Measurements from ENCODE around the gene RRP1. TPM values are rescaled to one million over a fixed set of nuclear protein-coding genes. Genes with fewer than 3 reads are reported as not detected.

RRP1 gene
- total RNA-seq, 2 experiments from 2014 or later: 42.7 to 47.8 TPM

GRCh38 chr21:43762303-43763128, 26.9 kb upstream of the RRP1 start:
- Mint-ChIP-seq H3K9me3 (no peaks in the 10 kb centered on the region), H3K27ac (no peak overlapping the region), H3K27me3 (no peaks in the 10 kb centered on the region), H3K4me1 (ENCODE audit: low read depth) (no peaks in the 10 kb centered on the region), H3K4me3 (no peak overlapping the region), H3K36me3 (peaks cover 3% of the 10 kb centered on the region)
- intact Hi-C loops (cut with micrococcal nuclease): no loop called here
- ChIA-PET POLR2A (interaction anchor here (1.0 kb wide), 1 partner anchor 9 kb away, joined by 3 read pairs; no protein-coding TSS in a partner anchor), CTCF (no interaction called here)
- no peak for DNase-seq

DNA sequence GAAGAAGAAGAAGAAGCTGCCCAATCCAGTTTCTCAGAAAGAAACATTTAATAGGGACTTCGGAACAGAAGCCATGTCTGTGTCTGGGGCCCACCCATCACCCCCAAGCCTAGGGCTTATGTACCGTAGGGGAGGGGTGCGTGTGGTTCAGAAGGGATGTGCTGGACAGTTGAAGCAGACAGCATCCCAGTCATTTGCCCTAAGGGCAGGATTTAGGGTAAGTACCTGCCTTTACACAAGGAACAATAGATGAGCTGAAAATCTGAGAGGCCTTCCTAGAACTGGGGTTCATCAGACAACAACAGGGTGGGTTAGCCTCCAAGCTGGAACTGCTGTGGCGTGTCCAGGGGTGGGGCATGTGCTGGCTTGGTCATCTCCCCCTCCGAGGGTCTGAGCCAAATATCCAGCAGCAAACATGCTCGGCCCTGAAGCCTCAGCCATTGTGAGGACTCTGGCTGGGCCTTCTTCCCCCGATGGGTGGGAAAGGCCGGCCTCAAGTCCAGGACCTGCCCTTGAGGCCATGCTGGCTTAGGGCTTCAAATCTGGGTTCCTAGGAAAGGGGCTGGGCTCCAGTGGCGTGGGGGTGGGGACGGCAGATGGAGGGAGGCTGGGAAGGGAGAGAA, 25.4 kb upstream of the RRP1 start:
- intact Hi-C loops (cut with micrococcal nuclease): no loop called here
- POLR2A ChIA-PET: no interaction called here

DNA sequence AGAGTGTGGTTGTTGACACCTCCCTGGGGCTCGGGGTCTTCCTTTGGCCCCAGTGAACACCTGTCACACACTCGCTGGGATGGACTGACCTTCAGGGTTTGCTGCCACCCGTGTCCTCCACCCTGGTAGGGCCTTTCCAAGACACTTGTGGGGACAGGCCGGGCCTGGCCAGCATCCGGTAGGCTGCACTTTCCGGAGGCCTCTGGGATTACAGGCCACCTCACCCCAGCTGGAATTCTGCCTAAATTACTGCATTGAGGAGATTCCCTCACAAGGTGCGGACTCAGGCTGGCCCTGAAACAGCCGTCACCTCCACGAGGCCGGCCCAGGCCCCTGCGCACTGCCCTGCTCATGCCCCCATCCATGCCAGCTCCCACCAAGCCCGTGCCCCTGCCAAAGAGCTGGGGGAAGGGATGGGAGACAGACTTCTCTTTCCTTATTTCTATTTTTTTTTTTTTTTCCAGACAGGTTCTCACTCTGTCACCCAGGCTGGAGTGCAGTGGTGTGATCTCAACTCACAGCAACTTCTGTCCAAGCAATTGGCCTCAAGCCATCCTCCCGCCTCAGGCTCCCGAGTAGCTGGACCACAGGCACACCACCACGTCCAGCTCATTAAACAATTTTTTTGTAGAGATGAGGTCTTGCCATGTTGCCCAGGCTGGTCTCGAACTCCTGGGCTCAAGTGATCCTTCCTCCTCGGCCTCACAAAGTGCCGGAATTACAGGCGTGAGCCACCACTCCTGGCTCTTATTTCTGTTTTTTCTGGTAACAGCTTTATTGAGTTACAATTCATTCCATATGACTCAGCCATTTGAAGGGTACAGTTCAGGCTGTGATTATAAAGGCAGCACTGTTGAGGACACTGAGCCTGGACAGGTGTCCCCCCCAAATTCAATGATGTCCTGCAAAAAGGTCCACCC, 24.5 kb upstream of the RRP1 start:
- H3K27me3 Mint-ChIP-seq: no peaks in the 10 kb centered on the region

More for the DNA sequence above, 25.4 kb upstream of the RRP1 start:
- no peak for DNase-seq
- Mint-ChIP-seq H3K4me1 (ENCODE audit: low read depth) (no peaks in the 10 kb centered on the region), H3K27me3 (no peaks in the 10 kb centered on the region), H3K36me3 (peaks cover 3% of the 10 kb centered on the region), H3K27ac (no peak overlapping the region), H3K4me3 (no peak overlapping the region), H3K9me3 (no peaks in the 10 kb centered on the region)
- CTCF ChIA-PET: no interaction called here

DNA sequence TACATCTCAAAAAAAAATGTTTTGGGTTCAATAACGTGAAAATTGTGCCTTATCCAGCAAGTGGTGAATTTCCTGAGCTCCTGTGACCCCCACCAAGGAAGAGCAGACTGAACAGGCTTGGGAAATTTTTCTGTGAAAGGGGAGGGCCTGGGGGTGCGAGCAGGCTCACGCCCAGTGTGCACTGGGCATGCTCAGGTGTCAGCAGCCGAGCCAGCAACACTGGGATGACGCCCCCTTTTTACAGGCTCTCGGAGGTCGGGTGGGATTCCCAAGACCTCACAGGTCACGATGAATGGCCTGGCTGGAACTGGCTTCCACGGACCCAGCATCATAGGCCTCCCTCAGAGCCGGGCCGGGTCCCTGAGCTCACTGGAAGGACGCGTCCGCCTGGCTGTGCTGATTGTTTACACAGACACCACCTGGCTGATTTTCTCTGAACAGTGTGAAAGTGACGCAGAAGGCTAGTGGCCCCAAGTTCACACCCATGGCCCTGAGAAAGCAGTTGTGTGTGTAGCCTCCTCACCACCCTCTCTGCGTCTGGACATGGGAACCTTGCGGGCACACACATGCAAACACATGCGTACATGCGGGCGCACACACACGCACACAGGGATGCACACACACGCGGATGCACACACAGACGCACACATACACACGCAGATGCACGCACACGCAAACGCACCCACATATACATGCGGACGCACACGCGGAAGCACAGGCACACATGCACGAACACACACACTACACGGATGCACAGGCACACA, 22.5 kb upstream of the RRP1 start:
- POLR2A ChIA-PET: no interaction called here

More for the DNA sequence above, 24.5 kb upstream of the RRP1 start:
- DNase-seq: no peak
- ChIA-PET CTCF (no interaction called here), POLR2A (no interaction called here)
- no peak overlapping the region for H3K27ac Mint-ChIP-seq
- peaks cover 3% of the 10 kb centered on the region for H3K36me3 Mint-ChIP-seq
- no peak overlapping the region for H3K4me3 Mint-ChIP-seq
- H3K4me1 Mint-ChIP-seq (ENCODE audit: low read depth): no peaks in the 10 kb centered on the region
- H3K9me3 Mint-ChIP-seq: no peaks in the 10 kb centered on the region
- intact Hi-C loops (cut with micrococcal nuclease): no loop called here

GRCh38 chr21:43767498-43767983, 21.8 kb upstream of the RRP1 start:
- Mint-ChIP-seq H3K36me3 (peaks cover 3% of the 10 kb centered on the region), H3K9me3 (no peaks in the 10 kb centered on the region), H3K27me3 (no peaks in the 10 kb centered on the region), H3K4me1 (ENCODE audit: low read depth) (peaks cover 2% of the 10 kb centered on the region), H3K4me3 (no peak overlapping the region), H3K27ac (no peak overlapping the region)
- intact Hi-C loops (cut with micrococcal nuclease): no loop called here
- CTCF ChIA-PET: no interaction called here
- no peak for DNase-seq
- POLR2A ChIA-PET: no interaction called here

More for the DNA sequence above, 22.5 kb upstream of the RRP1 start:
- Mint-ChIP-seq H3K27me3 (no peaks in the 10 kb centered on the region), H3K4me3 (no peak overlapping the region), H3K4me1 (ENCODE audit: low read depth) (peaks cover 2% of the 10 kb centered on the region), H3K27ac (no peak overlapping the region), H3K9me3 (no peaks in the 10 kb centered on the region), H3K36me3 (peaks cover 3% of the 10 kb centered on the region)
- DNase-seq: no peak
- CTCF ChIA-PET: interaction anchor here (0.9 kb wide), 1 partner anchor 171 kb away, joined by 3 read pairs; no protein-coding TSS in a partner anchor
- intact Hi-C loops (cut with micrococcal nuclease): no loop called here

DNA sequence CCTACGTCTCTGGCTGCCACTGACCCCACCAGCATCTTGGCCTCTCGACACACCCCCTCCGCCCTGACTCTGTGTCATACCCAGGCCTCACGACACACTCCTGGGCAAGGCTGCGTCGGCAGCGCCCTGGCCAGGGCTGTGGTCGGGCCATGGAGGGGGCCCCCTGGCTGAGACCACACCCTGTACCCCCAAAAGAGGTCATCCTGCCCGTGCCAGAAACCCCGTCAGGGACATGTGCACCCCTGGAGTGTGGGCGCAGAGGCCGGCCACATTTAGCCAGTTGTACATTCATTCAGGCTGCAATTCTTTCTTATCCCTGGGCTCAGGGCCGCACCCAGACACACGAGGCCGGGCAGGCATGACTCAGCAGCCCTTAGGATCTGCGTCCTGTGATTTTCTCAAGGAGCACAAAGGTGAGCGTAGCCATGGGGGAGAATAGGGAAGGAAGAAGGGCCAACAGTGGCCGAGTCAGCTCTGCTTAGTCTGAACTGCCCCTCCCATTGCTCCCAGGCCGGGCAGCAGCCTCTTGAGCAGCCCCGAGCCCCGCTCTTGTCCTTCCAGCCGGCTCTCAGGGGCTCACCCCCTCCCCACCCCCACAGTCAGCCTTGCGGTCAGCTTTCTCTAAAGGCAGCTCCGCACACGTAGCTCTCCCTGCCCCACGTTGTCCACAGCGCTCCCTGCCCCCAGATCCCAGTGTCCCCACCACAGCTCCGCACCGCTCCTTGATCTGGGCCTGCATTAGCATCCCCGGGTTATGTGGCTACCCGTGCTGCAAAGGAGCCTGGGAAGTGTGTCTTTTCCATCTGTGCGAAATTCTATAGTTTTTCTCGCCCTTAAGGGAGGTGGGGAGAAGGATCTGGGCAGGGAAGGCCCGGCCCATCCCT, 21.2 kb upstream of the RRP1 start:
- Mint-ChIP-seq H3K36me3 (peaks cover 5% of the 10 kb centered on the region), H3K27me3 (no peaks in the 10 kb centered on the region), H3K4me3 (no peak overlapping the region), H3K4me1 (ENCODE audit: low read depth) (peaks cover 2% of the 10 kb centered on the region), H3K27ac (no peak overlapping the region), H3K9me3 (no peaks in the 10 kb centered on the region)
- DNase-seq: no peak
- ChIA-PET POLR2A (no interaction called here), CTCF (interaction anchor here (1.0 kb wide), 1 partner anchor 43 kb away, joined by 3 read pairs; no protein-coding TSS in a partner anchor)
- intact Hi-C loops (cut with micrococcal nuclease): no loop called here

DNA sequence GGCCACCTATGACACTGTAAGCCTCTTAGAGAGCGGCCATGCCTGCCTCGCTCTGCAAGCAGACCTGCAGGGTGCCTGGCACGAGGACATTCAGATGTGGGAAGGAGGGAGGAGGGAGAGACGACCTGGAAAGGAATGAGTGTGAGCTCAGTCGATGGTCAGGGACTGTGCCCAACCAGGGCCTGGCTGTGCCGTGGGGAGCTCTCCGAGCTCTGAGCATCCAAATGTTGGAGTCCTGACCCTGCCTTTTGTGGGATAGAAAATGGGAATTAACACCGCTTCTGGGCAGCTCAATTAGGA, 20.6 kb upstream of the RRP1 start:
- Mint-ChIP-seq H3K9me3 (no peaks in the 10 kb centered on the region), H3K4me3 (no peak overlapping the region), H3K27ac (no peak overlapping the region), H3K27me3 (no peaks in the 10 kb centered on the region), H3K4me1 (ENCODE audit: low read depth) (peaks cover 2% of the 10 kb centered on the region), H3K36me3 (peaks cover 9% of the 10 kb centered on the region)
- intact Hi-C loops (cut with micrococcal nuclease): no loop called here
- CTCF ChIA-PET: interaction anchor here (1.0 kb wide), 1 partner anchor 42 kb away, joined by 3 read pairs; no protein-coding TSS in a partner anchor
- DNase-seq: no peak
- POLR2A ChIA-PET: no interaction called here

DNA sequence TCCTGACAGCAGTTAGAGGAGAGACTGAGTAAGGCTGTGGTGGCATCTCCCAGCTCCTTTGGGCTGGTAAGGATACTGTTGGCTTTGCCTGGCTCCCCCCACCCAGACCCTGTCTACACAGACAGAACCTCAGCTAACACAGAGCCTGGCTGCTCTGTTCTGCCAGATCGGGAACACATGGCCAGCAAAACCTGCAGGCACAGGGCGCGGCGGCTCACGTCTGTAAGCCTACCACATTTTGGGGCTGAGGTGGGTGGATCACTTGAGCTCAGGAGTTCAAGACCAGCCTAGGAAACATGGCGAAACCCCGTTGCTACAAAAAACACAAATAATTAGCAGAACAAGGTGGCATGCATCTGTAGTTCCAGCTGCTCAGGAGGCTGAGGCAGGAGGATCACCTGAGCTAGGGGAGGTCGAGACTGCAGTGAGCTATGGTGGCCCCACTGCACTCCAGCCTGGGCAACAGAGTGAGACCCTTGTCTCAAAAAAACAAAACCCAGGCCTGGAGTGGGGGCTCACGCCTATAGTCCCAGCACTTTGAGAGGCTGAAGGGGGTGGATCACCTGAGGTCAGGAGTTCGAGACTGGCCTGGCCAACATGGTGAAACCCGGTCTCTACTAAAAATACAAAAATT, 19.9 kb upstream of the RRP1 start:
- Mint-ChIP-seq H3K9me3 (no peaks in the 10 kb centered on the region), H3K4me3 (no peak overlapping the region), H3K27ac (no peak overlapping the region), H3K36me3 (peaks cover 12% of the 10 kb centered on the region), H3K27me3 (no peaks in the 10 kb centered on the region), H3K4me1 (ENCODE audit: low read depth) (peaks cover 5% of the 10 kb centered on the region)
- ChIA-PET CTCF (interaction anchor here (1.0 kb wide), 1 partner anchor 41 kb away, joined by 3 read pairs; no protein-coding TSS in a partner anchor), POLR2A (no interaction called here)
- DNase-seq: no peak
- intact Hi-C loops (cut with micrococcal nuclease): no loop called here

- H3K9me3 Mint-ChIP-seq: no peaks in the 10 kb centered on the region
- intact Hi-C loops (cut with micrococcal nuclease): no loop called here
- H3K4me3 Mint-ChIP-seq: no peak overlapping the region
- no peak overlapping the region for H3K27ac Mint-ChIP-seq
- ChIA-PET POLR2A (no interaction called here), CTCF (no interaction called here)
- H3K36me3 Mint-ChIP-seq: peaks cover 15% of the 10 kb centered on the region
- no peaks in the 10 kb centered on the region for H3K27me3 Mint-ChIP-seq
- H3K4me1 Mint-ChIP-seq (ENCODE audit: low read depth): peaks cover 12% of the 10 kb centered on the region
- DNase-seq: no peak
Measured at GRCh38 chr21:43770066-43770655, 19.2 kb upstream of the RRP1 start.

- no peak overlapping the region for H3K4me3 Mint-ChIP-seq
- H3K4me1 Mint-ChIP-seq (ENCODE audit: low read depth): peaks cover 19% of the 10 kb centered on the region
- H3K36me3 Mint-ChIP-seq: peaks cover 18% of the 10 kb centered on the region
- no peak overlapping the region for H3K27ac Mint-ChIP-seq
- H3K27me3 Mint-ChIP-seq: no peaks in the 10 kb centered on the region
- POLR2A ChIA-PET: interaction anchor here (1.2 kb wide), 1 partner anchor 9 kb away, joined by 3 read pairs; no protein-coding TSS in a partner anchor
- CTCF ChIA-PET: no interaction called here
- H3K9me3 Mint-ChIP-seq: no peaks in the 10 kb centered on the region
- no peak for DNase-seq
- intact Hi-C loops (cut with micrococcal nuclease): no loop called here
Measured at GRCh38 chr21:43771199-43771675, 18.1 kb upstream of the RRP1 start.

All from activated CD4-positive, alpha-beta memory T cell treated with anti-CD3 and anti-CD28 coated beads for 36 hours (primary cell).